Measurements from ENCODE around the gene UBE2E2. TPM values are rescaled to one million over a fixed set of nuclear protein-coding genes. Genes with fewer than 3 reads are reported as not detected.
A peak's percentile ranks its signal among the peaks of the same experiment; 100 is the strongest.

UBE2E2 gene
- polyA plus RNA-seq, 1 experiment, result 41.9 TPM

DNA sequence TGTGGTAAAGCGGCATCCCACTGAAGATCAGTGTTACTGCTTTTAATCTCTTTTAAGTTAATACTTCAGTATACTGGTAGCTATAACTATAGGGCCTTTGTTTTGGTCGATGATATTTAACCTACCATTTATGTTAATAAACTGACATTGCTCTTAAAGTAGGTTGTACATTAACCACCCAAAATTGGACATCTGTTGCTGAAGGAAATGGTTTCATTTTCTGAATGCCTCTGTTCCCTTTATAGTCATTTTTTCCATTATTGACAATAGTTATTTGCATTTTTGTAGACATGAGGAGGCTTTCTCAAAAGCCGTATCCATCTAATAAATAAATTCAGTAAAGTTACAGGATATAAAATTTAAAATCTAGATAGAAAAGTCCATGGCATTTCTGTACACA is 350.2 kb downstream of the UBE2E2 start:
- TF ChIP-seq, protein P1, sequence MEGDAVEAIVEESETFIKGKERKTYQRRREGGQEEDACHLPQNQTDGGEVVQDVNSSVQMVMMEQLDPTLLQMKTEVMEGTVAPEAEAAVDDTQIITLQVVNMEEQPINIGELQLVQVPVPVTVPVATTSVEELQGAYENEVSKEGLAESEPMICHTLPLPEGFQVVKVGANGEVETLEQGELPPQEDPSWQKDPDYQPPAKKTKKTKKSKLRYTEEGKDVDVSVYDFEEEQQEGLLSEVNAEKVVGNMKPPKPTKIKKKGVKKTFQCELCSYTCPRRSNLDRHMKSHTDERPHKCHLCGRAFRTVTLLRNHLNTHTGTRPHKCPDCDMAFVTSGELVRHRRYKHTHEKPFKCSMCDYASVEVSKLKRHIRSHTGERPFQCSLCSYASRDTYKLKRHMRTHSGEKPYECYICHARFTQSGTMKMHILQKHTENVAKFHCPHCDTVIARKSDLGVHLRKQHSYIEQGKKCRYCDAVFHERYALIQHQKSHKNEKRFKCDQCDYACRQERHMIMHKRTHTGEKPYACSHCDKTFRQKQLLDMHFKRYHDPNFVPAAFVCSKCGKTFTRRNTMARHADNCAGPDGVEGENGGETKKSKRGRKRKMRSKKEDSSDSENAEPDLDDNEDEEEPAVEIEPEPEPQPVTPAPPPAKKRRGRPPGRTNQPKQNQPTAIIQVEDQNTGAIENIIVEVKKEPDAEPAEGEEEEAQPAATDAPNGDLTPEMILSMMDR (IDR thresholded peaks at IDR 0.05; ENCODE audit: insufficient read depth, low read depth, low read length), result no peak
- POLR2A ChIA-PET, result no interaction called here
- Histone ChIP-seq H3K27me3 (ENCODE audit: control insufficient read depth, insufficient read depth, low read length) (no peaks in the 10 kb centered on the region), H3K36me3 (ENCODE audit: control insufficient read depth, insufficient read depth, low read length) (no peaks in the 10 kb centered on the region), H3K4me3 (ENCODE audit: low read depth, low read length) (no peak overlapping the region)
- CTCF ChIA-PET, result interaction anchor here (0.7 kb wide), 1 partner anchor 490 kb away, joined by 3 read pairs; no protein-coding TSS in a partner anchor
- no peak for DNase-seq (ENCODE audit: low read depth)

DNA sequence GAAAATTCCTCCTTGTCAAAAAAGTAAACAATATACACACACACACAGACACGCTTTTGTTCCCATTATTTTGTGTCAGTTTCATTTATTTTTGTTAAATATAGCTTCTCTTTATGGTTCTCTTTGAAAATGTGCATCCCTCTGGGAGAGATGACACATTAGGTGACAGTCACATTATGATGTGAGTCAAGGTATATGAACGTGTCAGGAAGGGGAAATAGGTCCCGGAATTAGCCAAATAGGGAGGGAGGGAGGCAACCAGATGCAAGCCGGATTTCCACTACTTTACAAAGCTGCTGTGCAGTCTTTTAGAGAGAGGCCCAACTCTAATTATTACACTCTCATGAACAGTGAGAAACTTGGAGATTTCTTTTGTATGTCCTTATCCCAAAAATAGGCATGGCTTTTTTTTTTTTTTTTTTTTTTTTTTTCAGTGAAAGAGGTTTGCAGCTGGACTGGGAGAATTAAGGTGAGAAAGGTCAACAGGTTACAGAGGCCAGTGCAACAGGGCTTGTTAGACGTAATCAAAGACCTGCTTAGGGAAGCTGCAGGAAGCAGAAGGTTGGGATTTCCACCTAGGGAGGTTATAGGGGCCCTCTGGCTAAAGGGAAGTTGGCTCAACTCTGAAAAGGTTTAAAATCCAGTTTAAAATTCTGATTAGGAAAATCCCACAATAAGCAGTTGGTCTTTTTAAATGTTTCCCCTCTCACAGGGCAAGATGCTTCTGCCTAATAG is 362.1 kb downstream of the UBE2E2 start:
- POLR2A ChIA-PET, result no interaction called here
- Histone ChIP-seq H3K36me3 (ENCODE audit: control insufficient read depth, insufficient read depth, low read length) (no peaks in the 10 kb centered on the region), H3K4me3 (ENCODE audit: low read depth, low read length) (no peak overlapping the region), H3K27me3 (ENCODE audit: control insufficient read depth, insufficient read depth, low read length) (no peaks in the 10 kb centered on the region)
- CTCF ChIA-PET, result no interaction called here
- no peak for DNase-seq (ENCODE audit: low read depth)
- TF ChIP-seq, protein P1 (IDR thresholded peaks at IDR 0.05; ENCODE audit: insufficient read depth, low read depth, low read length), result no peak

DNA sequence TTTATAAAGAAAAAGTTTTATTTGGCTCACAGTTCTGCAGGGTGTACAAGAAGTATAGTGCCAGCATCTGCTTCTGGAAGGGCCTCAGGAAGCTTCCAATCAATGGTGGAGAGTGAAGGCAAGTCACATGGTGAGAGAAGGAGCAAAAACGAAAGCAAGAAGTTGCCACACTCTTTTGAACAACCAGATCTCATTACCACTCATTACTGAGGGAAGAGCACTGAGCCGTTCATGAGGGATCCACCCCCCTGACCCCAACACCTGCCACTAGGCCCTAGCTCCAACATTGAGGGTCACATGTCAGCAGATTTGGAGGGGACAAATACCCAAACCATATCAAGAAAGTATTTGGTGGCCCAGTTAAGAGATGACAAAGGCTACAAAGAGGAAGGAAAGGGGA is 363.4 kb downstream of the UBE2E2 start:
- H3K4me3 ChIP-seq (ENCODE audit: low read depth, low read length), result no peak overlapping the region
- CTCF ChIA-PET, result no interaction called here
- POLR2A ChIA-PET, result no interaction called here
- TF ChIP-seq, protein P1 (IDR thresholded peaks at IDR 0.05; ENCODE audit: insufficient read depth, low read depth, low read length), result no peak
- H3K27me3 ChIP-seq (ENCODE audit: control insufficient read depth, insufficient read depth, low read length), result no peaks in the 10 kb centered on the region
- H3K36me3 ChIP-seq (ENCODE audit: control insufficient read depth, insufficient read depth, low read length), result no peaks in the 10 kb centered on the region
- DNase-seq (ENCODE audit: low read depth), result no peak

DNA sequence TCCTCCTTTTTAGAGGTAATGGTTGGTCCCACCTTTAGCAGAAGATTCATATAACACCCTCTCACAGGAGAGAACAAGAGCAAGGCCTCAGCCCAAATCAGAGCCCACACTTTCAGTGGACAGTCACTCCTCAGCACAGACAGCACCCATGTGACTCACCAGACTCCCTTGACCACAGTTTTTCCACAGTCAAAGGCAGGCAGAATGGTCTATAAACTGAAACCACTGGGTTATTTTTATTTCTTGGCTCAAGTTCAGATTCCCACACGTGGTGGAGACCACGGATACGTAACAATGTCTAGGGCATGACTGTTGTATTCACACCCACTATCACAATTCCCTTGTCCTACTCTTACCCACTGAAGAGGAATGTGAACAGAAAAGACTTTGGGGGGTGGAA is 364.8 kb downstream of the UBE2E2 start:
- no peak overlapping the region for H3K4me3 ChIP-seq (ENCODE audit: low read depth, low read length)
- ChIA-PET CTCF (no interaction called here), POLR2A (no interaction called here)
- H3K36me3 ChIP-seq (ENCODE audit: control insufficient read depth, insufficient read depth, low read length), result no peaks in the 10 kb centered on the region
- DNase-seq (ENCODE audit: low read depth), result peak; percentile 82
- TF ChIP-seq, protein P1 (IDR thresholded peaks at IDR 0.05; ENCODE audit: insufficient read depth, low read depth, low read length), result no peak
- no peaks in the 10 kb centered on the region for H3K27me3 ChIP-seq (ENCODE audit: control insufficient read depth, insufficient read depth, low read length)

DNA sequence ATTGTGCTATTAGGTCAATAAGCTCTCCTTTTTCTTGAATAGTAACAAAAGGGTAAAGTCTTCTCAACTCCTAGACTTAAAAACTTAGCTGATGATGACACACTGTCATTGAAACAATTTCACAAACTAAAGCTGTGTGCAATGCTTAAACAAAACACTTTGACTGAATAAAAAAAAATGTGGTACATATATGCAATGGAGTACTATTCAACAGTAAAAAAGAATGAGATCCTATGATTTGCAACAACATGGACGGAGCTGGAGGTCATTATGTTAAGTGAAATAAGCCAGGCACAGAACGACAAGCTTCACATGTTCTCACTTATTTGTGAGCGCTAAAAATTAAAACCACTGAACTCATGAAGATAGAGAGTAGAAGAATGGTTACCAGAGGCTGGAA is 370.7 kb downstream of the UBE2E2 start:
- ChIA-PET CTCF (interaction anchor here (0.9 kb wide), 1 partner anchor 14 kb away, joined by 3 read pairs; no protein-coding TSS in a partner anchor), POLR2A (no interaction called here)
- DNase-seq (ENCODE audit: low read depth), result no peak
- H3K27me3 ChIP-seq (ENCODE audit: control insufficient read depth, insufficient read depth, low read length), result no peaks in the 10 kb centered on the region
- no peak overlapping the region for H3K4me3 ChIP-seq (ENCODE audit: low read depth, low read length)
- TF ChIP-seq, protein P1 (IDR thresholded peaks at IDR 0.05; ENCODE audit: insufficient read depth, low read depth, low read length), result no peak
- H3K36me3 ChIP-seq (ENCODE audit: control insufficient read depth, insufficient read depth, low read length), result no peaks in the 10 kb centered on the region
